Fibroblast of skin of left biceps (primary cell): ENCODE results near the gene PLK3.
"Not testable (repeated sequence)": the region's sequence is repeated elsewhere in the genome, so short reads cannot be mapped to it uniquely, and the experiment has no call there.

ENCODE experiments used
- DNase-seq, 2 experiments: peaks; one replicate each; pipeline ENCODE4 v3.0.0-alpha.2; 2013; ENCODE audit warnings: low read depth in 2 of 2

PLK3 gene

GRCh38 chr1:44799770-44800584 lies at the start of gene PLK3:
Gene PLK3, plus strand, starts transcription at chr1:44800377. Its CDS starts 87 bp downstream, at chr1:44800464.
- peak; percentile 93 to 94 for DNase-seq

- no peak for DNase-seq
Measured at GRCh38 chr1:44757420-44757819, 42.8 kb upstream of the PLK3 start.

DNA sequence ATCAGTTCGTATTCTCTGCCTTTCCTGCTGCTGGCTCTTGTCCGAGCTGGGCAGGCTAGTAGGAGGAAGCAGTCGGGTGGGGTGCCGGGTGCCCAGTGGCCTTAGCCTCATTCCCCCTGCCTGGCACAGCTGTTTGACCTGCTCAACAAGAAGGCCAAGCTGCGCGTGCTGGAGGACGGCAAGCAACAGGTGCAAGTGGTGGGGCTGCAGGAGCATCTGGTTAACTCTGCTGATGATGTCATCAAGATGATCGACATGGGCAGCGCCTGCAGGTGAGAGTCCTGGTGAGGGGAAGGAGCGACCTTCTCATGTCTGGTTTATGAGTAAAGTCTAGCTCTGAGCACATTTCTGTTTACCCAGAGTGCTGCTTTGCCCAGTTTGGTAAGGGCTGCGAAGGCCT lies 41.1 kb upstream of the PLK3 start:
- no peak for DNase-seq

DNA sequence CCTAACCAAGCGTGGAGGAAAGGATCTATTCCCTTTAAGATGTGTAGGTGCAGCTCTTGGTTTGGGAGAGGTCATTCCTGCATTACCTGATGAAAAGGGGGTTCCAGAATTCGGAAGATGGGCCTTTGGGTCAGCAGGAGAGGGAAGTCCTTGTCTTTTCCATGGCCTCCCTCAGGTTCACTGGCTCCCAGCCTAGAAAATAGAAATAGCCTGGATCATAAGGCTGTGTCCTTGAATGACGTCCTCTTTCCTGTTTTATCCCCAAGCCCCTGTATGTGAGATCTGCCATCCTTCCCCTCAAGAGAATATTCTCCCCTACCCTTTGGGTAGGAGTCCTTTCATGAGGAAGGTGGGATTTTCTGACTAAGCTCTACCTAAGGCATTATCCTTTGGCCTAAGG lies 39.3 kb upstream of the PLK3 start:
- DNase-seq = no peak

DNA sequence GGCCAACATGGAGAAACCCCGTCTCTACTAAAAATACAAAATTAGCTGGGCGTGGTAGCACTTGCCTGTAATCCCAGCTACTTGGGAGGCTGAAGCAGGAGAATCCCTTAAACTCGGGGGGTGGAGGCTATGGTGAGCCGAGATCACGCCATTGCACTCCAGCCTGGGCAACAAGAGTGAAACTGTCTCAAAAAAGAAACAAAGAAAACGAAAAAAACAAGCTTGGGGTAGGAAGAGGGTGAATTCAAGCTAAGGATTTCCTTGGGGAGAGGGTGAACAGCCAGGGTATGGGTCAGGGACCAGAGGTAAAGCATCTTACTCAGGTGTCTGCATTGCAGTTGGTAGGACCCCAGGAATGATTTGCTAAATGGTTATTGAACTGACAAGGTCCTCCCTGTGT lies 33.8 kb upstream of the PLK3 start:
- DNase-seq = not testable (repeated sequence)

DNA sequence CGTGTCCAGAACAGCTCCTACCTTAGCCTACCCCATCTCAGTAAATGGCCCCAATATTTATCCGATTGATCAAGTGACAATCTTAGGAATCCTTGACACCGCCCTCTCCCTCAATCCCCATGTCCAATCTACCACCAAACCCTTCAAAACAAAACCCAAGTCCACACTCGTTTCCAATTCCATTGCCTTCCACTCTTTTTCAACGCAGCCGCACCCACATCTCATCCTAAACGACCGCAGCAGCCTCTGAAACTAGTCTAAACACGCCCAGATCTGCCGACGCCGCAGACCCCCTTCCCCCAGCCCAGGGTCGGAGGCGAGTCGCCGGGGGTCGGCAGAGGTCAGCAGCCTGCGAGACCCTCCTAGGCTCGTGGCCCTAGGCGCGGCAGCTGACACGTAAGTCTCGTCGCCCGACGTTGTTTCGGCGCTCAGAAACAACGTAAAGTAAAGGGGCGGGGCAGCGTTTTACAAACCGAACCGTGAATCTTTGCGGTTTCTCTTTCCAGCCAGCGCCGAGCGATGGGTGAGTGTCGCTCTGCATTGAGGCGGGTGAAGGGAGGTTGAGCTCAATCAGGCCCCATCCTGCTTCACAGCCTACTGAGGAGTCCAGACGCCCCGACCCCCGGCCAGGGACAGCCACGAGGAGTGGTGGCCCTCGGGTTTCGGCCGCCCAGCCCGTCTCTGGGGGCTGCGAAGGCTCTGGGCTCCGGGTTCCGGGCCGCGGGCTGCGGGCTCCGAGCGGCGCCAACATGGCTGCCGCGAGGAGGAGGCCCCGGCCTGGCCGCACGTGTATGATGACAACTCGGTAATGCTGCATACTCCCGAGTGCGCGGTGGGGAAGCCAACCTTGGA lies 24.9 kb upstream of the PLK3 start, which contains the start of gene RPS8:
TSS of gene RPS8 (plus strand) at position 463 of the 852 bp plus-strand sequence. CDS start at position 520, 57 bp downstream.
- DNase-seq = peak; percentile 82 to 84

- DNase-seq = no peak
Measured at GRCh38 chr1:44775930-44776729, 24.0 kb upstream of the PLK3 start.

DNA sequence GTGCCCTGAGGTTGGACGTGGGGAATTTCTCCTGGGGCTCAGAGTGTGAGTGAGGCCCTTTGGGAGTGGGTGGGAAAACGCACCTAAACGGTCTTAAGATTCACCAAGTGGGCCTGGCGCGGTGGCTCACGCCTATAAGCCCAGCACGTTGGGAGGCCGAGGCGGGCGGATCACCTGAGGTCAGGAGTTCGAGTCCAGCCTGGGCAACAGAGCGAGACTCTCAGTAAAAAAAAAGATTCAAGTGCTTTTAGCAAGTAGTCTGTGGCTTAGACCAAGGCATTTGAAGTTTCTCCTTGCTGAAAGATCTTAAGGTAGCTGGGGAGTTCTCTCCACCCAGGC lies 23.5 kb upstream of the PLK3 start:
- no peak for DNase-seq

DNA sequence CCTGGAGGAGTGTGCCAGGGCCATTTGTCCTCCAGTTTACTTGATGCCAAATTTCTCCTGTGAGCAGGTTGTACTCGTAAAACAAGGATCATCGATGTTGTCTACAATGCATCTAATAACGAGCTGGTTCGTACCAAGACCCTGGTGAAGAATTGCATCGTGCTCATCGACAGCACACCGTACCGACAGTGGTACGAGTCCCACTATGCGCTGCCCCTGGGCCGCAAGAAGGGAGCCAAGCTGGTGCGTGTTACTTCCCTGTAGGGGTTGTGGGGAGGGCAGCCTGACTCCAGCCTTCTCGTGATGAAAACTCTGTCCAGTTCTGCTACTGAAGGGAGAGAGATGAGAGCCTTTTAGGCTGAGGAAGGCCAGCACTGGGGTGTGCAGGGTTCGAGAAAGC lies 22.6 kb upstream of the PLK3 start:
- DNase-seq = no peak

- DNase-seq = no peak
Measured at GRCh38 chr1:44777969-44778635, 22.1 kb upstream of the PLK3 start.

DNA sequence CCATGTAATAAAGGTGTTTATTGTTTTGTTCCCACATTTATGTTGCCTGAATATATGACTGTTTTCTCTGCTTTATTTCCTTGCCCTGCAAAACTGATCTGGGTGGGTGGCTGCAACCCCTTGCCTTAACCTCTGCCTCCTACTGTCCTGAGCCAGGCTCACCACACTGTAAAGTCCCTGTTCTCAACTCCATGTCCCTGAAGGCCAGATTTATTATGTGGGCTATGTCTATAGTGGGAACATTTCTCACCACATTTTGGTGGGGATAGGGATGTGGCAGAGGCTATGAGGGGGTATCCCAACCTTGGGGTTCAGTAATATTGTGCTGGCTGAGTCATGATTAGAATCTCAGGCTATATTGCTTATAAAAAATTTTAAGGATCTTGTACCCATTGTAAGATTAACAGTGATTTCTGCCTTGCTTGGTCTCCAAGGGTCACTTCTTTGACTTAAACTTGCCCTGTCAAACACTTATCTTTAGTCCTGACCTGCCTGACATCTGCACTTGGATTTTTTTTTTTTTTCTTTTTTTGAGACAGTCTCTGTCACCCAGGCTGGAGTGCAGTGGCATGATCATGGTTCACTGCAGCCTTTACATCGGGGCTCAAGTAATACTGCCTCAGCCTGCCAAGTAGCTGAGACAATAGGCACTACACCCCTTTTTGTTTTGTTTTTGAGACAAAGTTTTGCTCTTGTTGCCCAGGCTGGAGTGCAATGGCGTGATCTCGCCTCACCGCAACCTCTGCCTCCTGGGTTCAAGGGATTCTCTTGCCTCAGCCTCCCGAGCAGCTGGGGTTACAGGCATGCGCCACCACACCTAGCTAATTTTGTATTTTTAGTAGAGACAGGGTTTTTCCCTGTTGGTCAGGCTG lies 21.2 kb upstream of the PLK3 start:
- DNase-seq = no peak

DNA sequence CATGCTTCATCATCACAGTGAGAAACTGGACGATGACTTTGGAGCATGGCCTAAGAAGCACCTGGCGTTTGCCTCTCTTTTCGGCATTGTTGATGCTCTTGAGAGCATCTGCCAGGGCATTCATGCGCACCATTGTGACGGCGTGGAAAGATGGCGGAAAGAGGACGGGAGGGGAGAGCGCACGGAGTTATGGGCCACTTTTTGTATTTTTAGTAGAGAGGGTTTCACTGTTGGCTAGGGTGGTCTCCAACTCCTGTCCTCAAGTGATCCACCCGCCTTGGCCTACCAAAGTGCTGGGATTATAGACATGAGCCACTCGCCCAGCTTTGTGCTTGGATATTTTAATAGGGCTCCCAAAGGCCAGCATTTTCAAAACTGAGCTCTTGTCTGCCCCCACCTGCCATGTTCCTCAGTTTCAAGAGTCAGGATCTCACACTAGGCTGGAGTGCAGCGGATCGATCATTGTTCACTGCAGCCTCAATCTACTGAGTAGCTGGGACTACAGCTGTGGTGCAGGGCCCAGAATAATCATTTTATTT lies 19.5 kb upstream of the PLK3 start:
- DNase-seq = no peak

DNA sequence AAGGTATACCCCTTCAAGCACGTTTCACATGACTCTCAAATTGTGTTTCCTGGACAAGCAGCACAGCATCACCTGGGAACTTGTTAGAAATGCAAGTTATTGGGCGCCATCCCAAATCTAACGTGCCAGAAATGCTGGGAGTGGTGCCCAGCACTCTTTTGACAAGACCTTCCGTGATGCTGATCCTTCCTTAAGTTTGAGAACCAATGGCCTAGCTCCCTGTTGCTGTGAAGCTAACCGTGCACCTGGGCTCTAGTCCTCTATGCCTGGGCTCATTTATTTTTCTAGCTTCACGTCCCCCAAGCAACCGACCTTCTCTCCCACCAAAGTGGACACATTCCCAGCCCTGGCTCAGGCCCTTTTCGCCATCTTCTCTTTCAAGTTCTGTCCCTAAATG lies 16.5 kb upstream of the PLK3 start:
- no peak for DNase-seq

DNA sequence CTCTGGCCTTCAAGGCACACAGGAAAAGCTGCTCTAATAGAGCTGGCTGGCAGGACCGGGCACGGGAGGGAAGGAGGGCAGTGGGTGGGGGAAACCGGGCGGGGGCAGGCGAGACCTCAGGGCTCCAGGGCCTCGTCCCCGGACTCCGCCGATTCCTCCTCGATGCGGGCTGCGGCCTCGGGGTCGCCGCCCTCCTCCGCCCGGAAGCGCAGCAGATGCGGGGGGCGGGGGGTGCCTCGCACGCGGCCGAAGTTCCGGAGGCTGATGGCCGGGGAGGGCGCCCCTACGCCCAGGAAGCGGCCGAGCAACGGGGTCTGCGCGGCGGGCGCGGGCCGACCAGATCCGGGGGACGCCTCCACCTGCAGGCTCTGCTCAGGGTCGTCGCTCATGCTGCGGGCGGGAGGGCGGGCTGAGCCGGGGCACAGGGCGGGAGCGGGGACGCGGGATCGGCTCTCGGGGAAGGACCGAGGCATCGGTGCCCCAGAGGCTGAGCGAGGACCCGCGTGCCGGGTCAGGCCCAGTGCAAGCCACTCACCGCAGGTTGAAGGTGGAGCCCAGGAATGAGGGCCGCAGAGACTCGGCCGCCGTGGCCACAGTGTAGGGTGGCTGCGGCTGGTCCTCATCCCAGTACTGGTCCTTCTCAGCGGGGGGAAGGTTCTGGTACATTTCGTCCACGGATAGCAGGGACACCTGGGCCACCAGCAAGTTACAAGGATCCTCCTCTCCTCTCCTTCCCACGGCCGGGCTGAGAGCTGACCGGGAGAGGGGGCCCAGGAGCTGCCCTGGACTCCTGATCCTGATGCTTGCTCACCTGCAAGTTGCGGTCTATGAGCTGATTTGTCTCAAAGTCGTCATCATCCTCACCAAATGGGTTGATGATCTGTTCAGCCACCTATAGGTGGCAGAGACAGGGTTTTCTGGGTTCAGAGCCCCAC lies 15.8 kb upstream of the PLK3 start:
- DNase-seq = no peak

GRCh38 chr1:44785029-44785380 lies 15.2 kb upstream of the PLK3 start:
- no peak for DNase-seq

DNA sequence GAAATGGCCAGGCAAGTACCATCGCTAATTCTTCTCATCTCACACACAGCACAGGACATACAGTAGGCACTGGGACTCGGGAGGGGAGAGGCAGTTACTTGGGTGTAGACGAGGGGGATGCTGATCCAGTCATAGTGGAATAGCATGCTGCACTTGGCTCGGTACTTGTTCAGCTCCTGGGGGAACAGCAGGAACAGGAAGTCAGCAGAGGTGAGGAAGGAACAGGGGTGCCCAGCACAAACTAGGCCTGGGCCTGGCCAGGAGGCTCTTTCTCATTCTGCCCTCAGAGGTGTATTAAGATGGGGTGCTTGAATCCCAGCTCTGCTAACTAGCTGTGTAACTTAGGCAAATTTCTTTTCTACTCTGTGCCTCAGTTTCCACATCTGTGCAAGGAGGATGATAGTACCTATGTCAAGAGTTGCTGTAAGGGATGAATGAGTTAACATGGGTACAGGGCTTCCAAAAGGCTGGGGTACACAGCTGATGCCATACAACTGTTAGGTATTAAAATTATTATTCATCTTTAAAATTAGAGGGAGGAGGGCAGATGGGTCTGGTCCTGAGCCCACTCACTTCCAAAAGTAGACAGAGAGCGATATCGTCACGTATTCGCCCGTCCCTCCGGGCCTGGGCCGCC lies 14.6 kb upstream of the PLK3 start:
- DNase-seq = no peak

GRCh38 chr1:44786138-44786840 lies 13.9 kb upstream of the PLK3 start:
- DNase-seq = no peak

DNA sequence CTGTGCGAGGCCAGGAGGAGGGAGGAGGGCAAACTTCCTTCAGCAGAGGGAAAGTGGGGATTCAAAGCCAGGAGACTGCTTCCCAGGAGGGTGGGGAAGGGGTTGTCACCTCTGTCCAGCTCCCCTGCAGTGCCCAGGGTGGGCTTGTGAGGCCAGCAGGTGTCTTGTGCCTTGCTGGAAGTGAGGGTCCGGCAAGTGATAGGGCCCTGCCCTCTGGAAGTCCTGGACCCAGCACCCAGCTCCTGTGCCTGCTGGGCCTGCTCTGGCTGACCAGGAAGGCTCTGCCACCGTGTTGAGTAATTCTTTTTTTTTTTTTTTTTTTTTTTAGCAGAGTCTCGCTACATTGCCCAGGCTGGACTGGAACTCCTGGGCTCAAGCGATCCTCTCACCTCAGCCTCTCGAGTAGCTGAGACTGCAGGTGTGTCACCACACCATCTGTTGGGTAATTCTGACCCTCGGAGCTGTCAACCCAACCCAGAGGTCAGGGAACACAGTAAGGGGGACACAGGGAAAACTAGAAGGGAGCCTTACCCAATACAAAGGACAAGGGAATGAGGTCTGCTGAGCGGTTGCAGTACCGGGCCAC lies 13.2 kb upstream of the PLK3 start:
- DNase-seq = no peak
